ENCODE measurements around the gene MTMR2. TPM values are rescaled to one million over a fixed set of nuclear protein-coding genes. Genes with fewer than 3 reads are reported as not detected.
A peak's percentile ranks its signal among the peaks of the same experiment; 100 is the strongest.

Gene MTMR2
- total and polyA plus RNA-seq, 3 experiments from 2014 or later: 17.2 to 50.1 (median 46.4) TPM

GRCh38 chr11:95788921-95789505, 134.9 kb downstream of the MTMR2 start:
- Histone ChIP-seq H3K9me3 (ENCODE audit: low read length) (no peaks in the 10 kb centered on the region), H3K36me3 (ENCODE audit: insufficient read depth, low read length) (peaks cover 21% of the 10 kb centered on the region), H3K4me1 (ENCODE audit: insufficient read depth, low read length) (peaks cover 33% of the 10 kb centered on the region), H3K4me3 (ENCODE audit: low read length) (peak overlapping the region; percentile 97), H3K27me3 (ENCODE audit: insufficient read depth, low read length, poor library complexity, severe bottlenecking) (no peaks in the 10 kb centered on the region), H3K27ac (ENCODE audit: low read depth, low read length) (peak overlapping the region; percentile 100)
- H3K9me3 Mint-ChIP-seq: no peaks in the 10 kb centered on the region
- peak overlapping the region; percentile 91 to 100 (median 100) for H3K27ac Mint-ChIP-seq
- peak overlapping the region; percentile 98 to 100 (median 99) for H3K4me3 Mint-ChIP-seq
- ChIA-PET CTCF (interaction anchor here (0.9 to 7.0 kb wide), 8 partner anchors 11 to 721 kb away, joined by 3 to 33 read pairs (median 4); partner anchors contain the start of genes MAML2 and SRSF8), POLR2A (interaction anchor here (0.8 to 3.6 kb wide), 10 partner anchors 8 to 864 kb away, joined by 3 to 50 read pairs (median 12); partner anchors contain the start of genes CCDC82, CWC15, ENDOD1 and JRKL)
- H3K36me3 Mint-ChIP-seq: peaks cover 1 to 64% (median 13%) of the 10 kb centered on the region in 3 donors
- peaks cover 0 to 7% of the 10 kb centered on the region in 2 donors for H3K27me3 Mint-ChIP-seq
- H3K4me1 Mint-ChIP-seq: peaks cover 44 to 72% (median 69%) of the 10 kb centered on the region in 3 donors
- DNase-seq: peak in 2 of 5 donors; percentile 7 to 15

Other genes with a start within 250 kb of the MTMR2 start
- 10 to 100 TPM; 33.9 to 35.8 TPM for gene FAM76B, start 134.3 kb downstream of the MTMR2 start, total RNA-seq
- 14.7 TPM for gene FAM76B, start 134.3 kb downstream of the MTMR2 start, polyA plus RNA-seq
- 10 to 100 TPM; 63.7 to 64.4 TPM for gene CEP57, start 133.6 kb downstream of the MTMR2 start, total RNA-seq
- gene CEP57, start 133.6 kb downstream of the MTMR2 start, polyA plus RNA-seq: 46.1 TPM

Measured in CD8-positive, alpha-beta memory T cell (primary cell).